K562 (cell line): ENCODE data around the gene VTA1. TPM values are rescaled to one million over a fixed set of nuclear protein-coding genes. Genes with fewer than 3 reads are reported as not detected.

ENCODE experiments used
- ATAC-seq: fragments of 200-7000 bp; cut with Tn5 transposase; 3 replicates; pipeline ENCODE4 v1.9.1; 2020; ENCODE audit warnings: moderate library complexity
- BruUV-seq: library from RNA; stranded (reverse); fragments of 400-500 nt; replicated peaks from 2 replicates; lab custom pipeline; 2021; lab: Mats Ljungman, UMichigan
- CTCF ChIA-PET: fragments of 300-600 bp; formaldehyde crosslinking; extraction: SDS; loops from one replicate; lab custom pipeline; 2021; ENCODE audit warnings: low intra/inter-chr PET ratio; lab: Yijun Ruan, JAX
- POLR2A ChIA-PET: fragments of 300-600, 350-650 bp; sonication (Branson Sonifier 250); formaldehyde crosslinking; extraction: SDS; loops from one replicate; lab custom pipeline; 2021; ENCODE audit warnings: antibody characterized with exemption, inconsistent platforms; lab: Yijun Ruan, JAX
- DNase-seq, 4 experiments: peaks; one replicate each; pipeline versions ENCODE4 v3.0.0 to v3.0.0-alpha.2; 2011 to 2018; ENCODE audit warnings: low spot score in 3 of 4, mixed read lengths in 3 of 4; ENCODE audit errors: extremely low read depth in 1 of 4
- FAIRE-seq: peaks from 2 replicates; lab custom pipeline; 2011; peaks lifted over from hg19 to GRCh38; lab: Jason Lieb, UNC
- H2AFZ ChIP-seq: 2 replicates; pipeline ENCODE4 v1.6.0; 2011; ENCODE audit warnings: low read depth, low read length, control low read depth, inconsistent platforms
- H3K27ac ChIP-seq: fragments of 200-600 bp; 3 replicates; pipeline ENCODE4 v1.8.0; 2011; ENCODE audit warnings: low read depth, mild to moderate bottlenecking, control low read depth, inconsistent platforms, low read length, moderate library complexity, mixed read lengths; ENCODE audit errors: extremely low read depth
- H3K27me3 ChIP-seq, 2 experiments: fragments of 300-600 bp in 1 of 2; 2 replicates in 1 of 2; 3 replicates in 1 of 2; pipeline versions ENCODE4 v1.6.0 to v1.8.0; 2011; ENCODE audit warnings: inconsistent platforms in 2 of 2, low read length in 2 of 2, mild to moderate bottlenecking in 1 of 2, mixed read lengths in 1 of 2, moderate library complexity in 1 of 2; ENCODE audit not compliant: control insufficient read depth in 2 of 2, insufficient read depth in 2 of 2
- H3K36me3 ChIP-seq: fragments of 300-600 bp; 3 replicates; pipeline ENCODE4 v1.8.0; 2011; ENCODE audit warnings: mild to moderate bottlenecking, low read length, inconsistent platforms; ENCODE audit not compliant: control insufficient read depth, insufficient read depth
- H3K4me1 ChIP-seq, 2 experiments: fragments of 200-600 bp in 1 of 2; replicated peaks in 1 of 2; 2 replicates in 1 of 2; 3 replicates in 1 of 2; pipeline versions ENCODE4 v1.5.1 to v1.8.0; 2011; ENCODE audit warnings: inconsistent platforms in 2 of 2, low read length in 2 of 2, mild to moderate bottlenecking in 1 of 2, mixed read lengths in 1 of 2, moderate library complexity in 1 of 2; ENCODE audit not compliant: control insufficient read depth in 2 of 2, insufficient read depth in 2 of 2
- H3K4me2 ChIP-seq: 2 replicates; pipeline ENCODE4 v1.6.1; 2011; ENCODE audit warnings: low read length, control low read depth, inconsistent platforms, mixed read lengths; ENCODE audit not compliant: insufficient read depth
- H3K4me3 ChIP-seq: fragments of 200-600 bp; sonication (generic), shearing (Covaris generic); 2 replicates; pipeline ENCODE4 v1.5.1; 2016; ENCODE audit warnings: control low read depth, inconsistent platforms
- H3K79me2 ChIP-seq: fragments of 200-600 bp; 3 replicates; pipeline ENCODE4 v1.8.0; 2011; ENCODE audit warnings: low read length, inconsistent platforms; ENCODE audit not compliant: control insufficient read depth, insufficient read depth
- H3K9ac ChIP-seq, 2 experiments: 2 replicates each; pipeline versions ENCODE4 v1.6.0 to v1.6.1; 2011; ENCODE audit warnings: low read depth in 2 of 2, low read length in 2 of 2, control low read depth in 1 of 2, inconsistent platforms in 1 of 2, mild to moderate bottlenecking in 1 of 2, mixed read lengths in 1 of 2; ENCODE audit not compliant: insufficient read depth in 1 of 2
- H3K9me1 ChIP-seq: one replicate; pipeline ENCODE4 v1.6.0; 2011; ENCODE audit warnings: inconsistent platforms, mild to moderate bottlenecking, low read length, moderate library complexity; ENCODE audit not compliant: control insufficient read depth, insufficient read depth
- H3K9me3 ChIP-seq: replicated peaks from 2 replicates; pipeline ENCODE4 v1.5.1; 2011; ENCODE audit warnings: low read depth, low read length, inconsistent platforms; ENCODE audit not compliant: control insufficient read depth, insufficient read depth
- H4K20me1 ChIP-seq: replicated peaks from 2 replicates; pipeline ENCODE4 v1.6.1; 2011; ENCODE audit warnings: low read length, inconsistent platforms, mixed read lengths; ENCODE audit not compliant: control insufficient read depth, insufficient read depth
- CAMTA2 ChIP-seq: fragments of 250-450 bp; sonication (Bioruptor Pico); conservative IDR thresholded peaks from 2 replicates; pipeline ENCODE4 v1.5.1; 2022
- FOXJ2 ChIP-seq: fragments of 200-800 bp; sonication (Bioruptor generic); IDR thresholded peaks from 2 replicates; pipeline ENCODE4 v1.6.1; 2016; ENCODE audit warnings: missing genetic modification characterization, missing compliant biosample characterization
- FOXM1 ChIP-seq, 2 experiments: fragments of 450-650 bp in 1 of 2; sonication (generic) in 1 of 2; formaldehyde crosslinking in 1 of 2; IDR thresholded peaks; 2 replicates each; pipeline versions ENCODE4 v1.6.1 to v1.9.0; 2017 to 2022; ENCODE audit warnings: low read depth in 2 of 2, mild to moderate bottlenecking in 2 of 2, missing genetic modification reagents in 1 of 2, moderate library complexity in 1 of 2
- KLF16 ChIP-seq: IDR thresholded peaks from 2 replicates; pipeline ENCODE4 v1.6.1; 2016; ENCODE audit warnings: antibody characterized with exemption
- NELFE ChIP-seq: IDR thresholded peaks from 2 replicates; pipeline ENCODE4 v1.6.1; 2011; ENCODE audit warnings: mild to moderate bottlenecking; ENCODE audit not compliant: insufficient read depth, insufficient read length
- NFATC3 ChIP-seq: fragments of 450-650 bp; IDR thresholded peaks from 2 replicates; pipeline ENCODE4 v1.6.1; 2017; ENCODE audit warnings: mild to moderate bottlenecking
- PHB ChIP-seq: fragments of 250-450 bp; sonication (Bioruptor Pico); IDR thresholded peaks from 2 replicates; pipeline ENCODE4 v1.5.0; 2021
- SIX5 ChIP-seq, 2 experiments: IDR thresholded peaks; 2 replicates each; pipeline ENCODE4 v1.6.1; 2011; ENCODE audit warnings: low read length in 2 of 2, borderline replicate concordance in 1 of 2, low read depth in 1 of 2, mild to moderate bottlenecking in 1 of 2, moderate library complexity in 1 of 2; ENCODE audit not compliant: insufficient read depth in 1 of 2
- SREBF1 ChIP-seq: fragments of 150-350 bp; IDR thresholded peaks from 2 replicates; pipeline ENCODE4 v1.6.1; 2014; ENCODE audit warnings: antibody characterized with exemption, low read depth, low read length, borderline replicate concordance
- ZNF584 ChIP-seq: fragments of 200-800 bp; sonication (Bioruptor generic); IDR thresholded peaks from 2 replicates; pipeline ENCODE4 v1.6.1; 2016; ENCODE audit warnings: low read depth, mild to moderate bottlenecking, missing genetic modification characterization, missing compliant biosample characterization
- ZNF707 ChIP-seq: fragments of 250-450 bp; sonication (Bioruptor Pico); conservative IDR thresholded peaks from 2 replicates; pipeline ENCODE4 v1.8.0; 2022; ENCODE audit warnings: inconsistent platforms, mild to moderate bottlenecking, moderate library complexity
- ZSCAN32 ChIP-seq: fragments of 450-650 bp; formaldehyde crosslinking; IDR thresholded peaks from 2 replicates; pipeline ENCODE4 v1.4.0; 2020; ENCODE audit warnings: mild to moderate bottlenecking, moderate library complexity
- WGBS: fragments of 100-300 bp; shearing (Covaris generic); methylation state at CpG from one replicate; pipeline ENCODE4 v1.1.6; 2016; ENCODE audit warnings: low coverage, mixed read lengths; ENCODE audit not compliant: insufficient coverage; ENCODE audit errors: missing lambda C conversion rate; 5-methylcytosine and 5-hydroxymethylcytosine counted together
- in situ Hi-C: fragments of 300-500 bp; cut with MboI; formaldehyde crosslinking; loops from 4 replicates; pipeline ENCODE4 v1.15.0; 2018; ENCODE audit warnings: inconsistent platforms, mixed read lengths
- intact Hi-C: fragments of 100-400 bp; cut with micrococcal nuclease; formaldehyde crosslinking; loops from 2 replicates; pipeline ENCODE4 v1.14.2; 2022
- polyA plus RNA-seq, 8 experiments: library from polyadenylated mRNA; depleted of rRNA in 4 of 8; stranded (reverse) in 5 of 8; unstranded in 3 of 8; fragments of >200 nt; fragmentation: Nextera tagmentation in 2 of 8; fragmentation: Illumina TruSeq in 1 of 8; extraction: Ambion mirVana in 2 of 8; extraction: Trizol in 1 of 8; gene quantifications; 2 replicates each; pipeline versions ENCODE4 v1.2.1 to v1.2.3, GENCODE V29; 2011 to 2014; ENCODE audit warnings: inconsistent platforms in 1 of 8, missing spikeins in 1 of 8
- total RNA-seq, 7 experiments: library from RNA; depleted of rRNA in 6 of 7; stranded (reverse); fragments of >200 nt in 6 of 7; fragmentation: Illumina TruSeq in 2 of 7; extraction: Trizol in 2 of 7; gene quantifications; 2 replicates each; pipeline versions ENCODE4 v1.2.1 to v1.2.3, GENCODE V29; 2011 to 2021; ENCODE audit warnings: low replicate concordance in 1 of 7
- TF ChIP-seq, protein P1 (sequence below): sonication (generic); formaldehyde crosslinking; IDR thresholded peaks from 2 replicates; pipeline ENCODE4 v1.8.1; 2023; ENCODE audit warnings: mild to moderate bottlenecking, missing genetic modification reagents, moderate library complexity
- TF ChIP-seq, protein P2 (sequence below): fragments of 450-650 bp; formaldehyde crosslinking; conservative IDR thresholded peaks from 2 replicates; pipeline ENCODE4 v1.4.0; 2022; ENCODE audit warnings: mild to moderate bottlenecking, missing genetic modification characterization
- TF ChIP-seq, protein P3 (sequence below): fragments of 150-350 bp; IDR thresholded peaks from 2 replicates; pipeline ENCODE4 v1.6.1; 2014; ENCODE audit warnings: low read depth, mild to moderate bottlenecking, low read length, borderline replicate concordance

Gene VTA1
- total and polyA plus RNA-seq, 9 of the 15 experiments (the other 6 are each of a cell fraction or from before 2014, with no cell fraction given): 47.8 to 182 (median 84.6) TPM

DNA sequence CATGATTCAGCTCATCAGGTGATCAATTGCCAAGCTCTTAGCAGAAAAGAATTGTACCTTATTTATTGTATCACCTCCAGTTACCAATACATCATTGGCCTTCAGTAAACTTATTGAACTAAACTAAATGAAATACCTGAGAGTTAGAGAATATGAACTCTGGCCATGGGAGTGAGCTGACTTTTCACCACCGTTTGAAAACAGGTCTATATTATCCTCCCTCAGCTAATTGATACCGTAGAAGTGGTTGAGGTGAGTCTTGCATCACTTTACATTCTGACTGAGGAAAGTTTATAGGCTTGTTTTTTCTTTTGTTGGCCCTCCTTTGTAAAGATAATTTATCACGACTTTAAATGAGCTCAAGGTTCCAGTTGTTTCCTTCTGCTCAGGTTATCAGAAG, 102.2 kb downstream of the VTA1 start:
- intact Hi-C loops: no loop called here
- ATAC-seq: no peak
- H4K20me1 ChIP-seq: no peaks in the 10 kb centered on the region
- H3K9me3 ChIP-seq: no peaks in the 10 kb centered on the region
- no peak for DNase-seq
- H3K79me2 ChIP-seq: no peaks in the 10 kb centered on the region
- H3K4me2 ChIP-seq: no peak overlapping the region
- H3K4me1 ChIP-seq: no peaks in the 10 kb centered on the region
- H3K27me3 ChIP-seq: no peaks in the 10 kb centered on the region
- no peak overlapping the region for H3K4me3 ChIP-seq
- in situ Hi-C loops: no loop called here
- POLR2A ChIA-PET: no interaction called here
- CTCF ChIA-PET: no interaction called here
- H2AFZ ChIP-seq: no peak overlapping the region
- 0% methylated on average over 3 of the region's 3 CpGs for WGBS
- no peak overlapping the region for H3K27ac ChIP-seq
- no peaks in the 10 kb centered on the region for H3K9me1 ChIP-seq
- TF ChIP-seq FOXM1 (IDR thresholded peaks at IDR 0.05; ENCODE audit: low read depth) (no peak), FOXM1 (CRISPR knock-in tag; IDR thresholded peaks at IDR 0.05; ENCODE audit: low read depth) (no peak), SIX5 (IDR thresholded peaks at IDR 0.05; ENCODE audit: borderline replicate concordance in 1 of 2, insufficient read depth in 1 of 2, low read depth in 1 of 2, low read length in 2 of 2) (no peak), ZNF584 (no peak), FOXJ2 (no peak), NFATC3 (no peak), NELFE (no peak), SREBF1 (no peak), ZNF707 (CRISPR knock-in tag) (no peak), ZSCAN32 (CRISPR knock-in tag) (no peak), CAMTA2 (CRISPR knock-in tag) (no peak), KLF16 (no peak), PHB (CRISPR knock-in tag) (no peak)
- TF ChIP-seq, protein P1, sequence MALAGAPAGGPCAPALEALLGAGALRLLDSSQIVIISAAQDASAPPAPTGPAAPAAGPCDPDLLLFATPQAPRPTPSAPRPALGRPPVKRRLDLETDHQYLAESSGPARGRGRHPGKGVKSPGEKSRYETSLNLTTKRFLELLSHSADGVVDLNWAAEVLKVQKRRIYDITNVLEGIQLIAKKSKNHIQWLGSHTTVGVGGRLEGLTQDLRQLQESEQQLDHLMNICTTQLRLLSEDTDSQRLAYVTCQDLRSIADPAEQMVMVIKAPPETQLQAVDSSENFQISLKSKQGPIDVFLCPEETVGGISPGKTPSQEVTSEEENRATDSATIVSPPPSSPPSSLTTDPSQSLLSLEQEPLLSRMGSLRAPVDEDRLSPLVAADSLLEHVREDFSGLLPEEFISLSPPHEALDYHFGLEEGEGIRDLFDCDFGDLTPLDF: no peak
- TF ChIP-seq, protein P2, sequence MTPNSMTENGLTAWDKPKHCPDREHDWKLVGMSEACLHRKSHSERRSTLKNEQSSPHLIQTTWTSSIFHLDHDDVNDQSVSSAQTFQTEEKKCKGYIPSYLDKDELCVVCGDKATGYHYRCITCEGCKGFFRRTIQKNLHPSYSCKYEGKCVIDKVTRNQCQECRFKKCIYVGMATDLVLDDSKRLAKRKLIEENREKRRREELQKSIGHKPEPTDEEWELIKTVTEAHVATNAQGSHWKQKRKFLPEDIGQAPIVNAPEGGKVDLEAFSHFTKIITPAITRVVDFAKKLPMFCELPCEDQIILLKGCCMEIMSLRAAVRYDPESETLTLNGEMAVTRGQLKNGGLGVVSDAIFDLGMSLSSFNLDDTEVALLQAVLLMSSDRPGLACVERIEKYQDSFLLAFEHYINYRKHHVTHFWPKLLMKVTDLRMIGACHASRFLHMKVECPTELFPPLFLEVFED (CRISPR knock-in tag): no peak
- TF ChIP-seq, protein P3, sequence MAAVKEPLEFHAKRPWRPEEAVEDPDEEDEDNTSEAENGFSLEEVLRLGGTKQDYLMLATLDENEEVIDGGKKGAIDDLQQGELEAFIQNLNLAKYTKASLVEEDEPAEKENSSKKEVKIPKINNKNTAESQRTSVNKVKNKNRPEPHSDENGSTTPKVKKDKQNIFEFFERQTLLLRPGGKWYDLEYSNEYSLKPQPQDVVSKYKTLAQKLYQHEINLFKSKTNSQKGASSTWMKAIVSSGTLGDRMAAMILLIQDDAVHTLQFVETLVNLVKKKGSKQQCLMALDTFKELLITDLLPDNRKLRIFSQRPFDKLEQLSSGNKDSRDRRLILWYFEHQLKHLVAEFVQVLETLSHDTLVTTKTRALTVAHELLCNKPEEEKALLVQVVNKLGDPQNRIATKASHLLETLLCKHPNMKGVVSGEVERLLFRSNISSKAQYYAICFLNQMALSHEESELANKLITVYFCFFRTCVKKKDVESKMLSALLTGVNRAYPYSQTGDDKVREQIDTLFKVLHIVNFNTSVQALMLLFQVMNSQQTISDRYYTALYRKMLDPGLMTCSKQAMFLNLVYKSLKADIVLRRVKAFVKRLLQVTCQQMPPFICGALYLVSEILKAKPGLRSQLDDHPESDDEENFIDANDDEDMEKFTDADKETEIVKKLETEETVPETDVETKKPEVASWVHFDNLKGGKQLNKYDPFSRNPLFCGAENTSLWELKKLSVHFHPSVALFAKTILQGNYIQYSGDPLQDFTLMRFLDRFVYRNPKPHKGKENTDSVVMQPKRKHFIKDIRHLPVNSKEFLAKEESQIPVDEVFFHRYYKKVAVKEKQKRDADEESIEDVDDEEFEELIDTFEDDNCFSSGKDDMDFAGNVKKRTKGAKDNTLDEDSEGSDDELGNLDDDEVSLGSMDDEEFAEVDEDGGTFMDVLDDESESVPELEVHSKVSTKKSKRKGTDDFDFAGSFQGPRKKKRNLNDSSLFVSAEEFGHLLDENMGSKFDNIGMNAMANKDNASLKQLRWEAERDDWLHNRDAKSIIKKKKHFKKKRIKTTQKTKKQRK: no peak
- TF ChIP-seq, all 486 proteins: peak for 0
- no peak for FAIRE-seq
- H3K9ac ChIP-seq: no peak overlapping the region
- H3K36me3 ChIP-seq: no peaks in the 10 kb centered on the region
- no TSS peak for BruUV-seq
